SKM-1 treated with dmso at 0.1 percent for 144 hours (cell line): ENCODE data around the gene DOCK2.

ENCODE experiments used
- DNase-seq: peaks from one replicate; lab custom pipeline; 2025; ENCODE audit not compliant: unreplicated experiment; lab: John Stamatoyannopoulos, UW

The DOCK2 gene

GRCh38 chr5:169970911-169971765, 334.1 kb downstream of the DOCK2 start:
- no peak for DNase-seq

- DNase-seq, result no peak
Measured at GRCh38 chr5:169971780-169972179, 334.7 kb downstream of the DOCK2 start.

GRCh38 chr5:169973056-169973455, 336.0 kb downstream of the DOCK2 start:
- DNase-seq, result no peak

GRCh38 chr5:169974121-169974770, 337.2 kb downstream of the DOCK2 start:
- DNase-seq, result no peak

- DNase-seq, result no peak
Measured at GRCh38 chr5:169978714-169979113, 341.6 kb downstream of the DOCK2 start.

GRCh38 chr5:169979871-169980270, 342.8 kb downstream of the DOCK2 start:
- no peak for DNase-seq

GRCh38 chr5:169980418-169981053, 343.5 kb downstream of the DOCK2 start, which contains the start of gene INSYN2B:
Gene INSYN2B (minus strand): TSS chr5:169980495. CDS start chr5:169883898, 96,597 bp downstream.
- DNase-seq, result peak; percentile 49

GRCh38 chr5:169988206-169988605, 351.1 kb downstream of the DOCK2 start:
- DNase-seq, result no peak

- DNase-seq, result no peak
Measured at GRCh38 chr5:169988947-169989346, 351.9 kb downstream of the DOCK2 start.

GRCh38 chr5:169989365-169989764, 352.3 kb downstream of the DOCK2 start:
- DNase-seq, result no peak

GRCh38 chr5:169991115-169991869, 354.2 kb downstream of the DOCK2 start:
- no peak for DNase-seq

GRCh38 chr5:169992789-169993484, 355.9 kb downstream of the DOCK2 start:
- DNase-seq, result no peak

GRCh38 chr5:169993485-169993790, 356.4 kb downstream of the DOCK2 start:
- DNase-seq, result no peak

GRCh38 chr5:169997798-169998197, 360.7 kb downstream of the DOCK2 start:
- DNase-seq, result no peak

GRCh38 chr5:169999621-170000020, 362.5 kb downstream of the DOCK2 start:
- no peak for DNase-seq

GRCh38 chr5:170000155-170000554, 363.1 kb downstream of the DOCK2 start:
- DNase-seq, result no peak

- DNase-seq, result no peak
Measured at GRCh38 chr5:170006021-170006420, 368.9 kb downstream of the DOCK2 start.

GRCh38 chr5:170008376-170008775, 371.3 kb downstream of the DOCK2 start:
- no peak for DNase-seq

GRCh38 chr5:170010595-170010994, 373.5 kb downstream of the DOCK2 start:
- DNase-seq, result no peak

GRCh38 chr5:170011751-170012150, 374.7 kb downstream of the DOCK2 start:
- DNase-seq, result no peak

GRCh38 chr5:170012622-170013021, 375.5 kb downstream of the DOCK2 start:
- DNase-seq, result no peak
